GM19240 (cell line): ENCODE measurements around the gene TNIK.

ENCODE experiments used
- DNase-seq: peaks from one replicate; pipeline ENCODE4 v3.0.0; 2011; ENCODE audit warnings: low spot score; ENCODE audit not compliant: insufficient read length

TNIK gene

GRCh38 chr3:171342783-171343420 lies 117.3 kb downstream of the TNIK start:
- no peak for DNase-seq

GRCh38 chr3:171342200-171342599 lies 118.0 kb downstream of the TNIK start:
- DNase-seq, result no peak

- DNase-seq, result no peak
These were observed 119.8 kb downstream of the TNIK start for GRCh38 chr3:171340434-171340833.

- no peak for DNase-seq
These were observed 120.6 kb downstream of the TNIK start for GRCh38 chr3:171339598-171339997.

- no peak for DNase-seq
These were observed 123.8 kb downstream of the TNIK start for GRCh38 chr3:171336406-171336805.

GRCh38 chr3:171335559-171335958 lies 124.6 kb downstream of the TNIK start:
- no peak for DNase-seq

- no peak for DNase-seq
These were observed 125.8 kb downstream of the TNIK start for GRCh38 chr3:171334465-171334811.

- DNase-seq, result no peak
These were observed 126.3 kb downstream of the TNIK start for GRCh38 chr3:171333784-171334464.

- DNase-seq, result no peak
These were observed 129.3 kb downstream of the TNIK start for GRCh38 chr3:171330938-171331337.

- DNase-seq, result no peak
These were observed 130.5 kb downstream of the TNIK start for GRCh38 chr3:171329746-171330145.

- no peak for DNase-seq
These were observed 131.7 kb downstream of the TNIK start for GRCh38 chr3:171328419-171329082.

GRCh38 chr3:171327441-171328174 lies 132.6 kb downstream of the TNIK start:
- DNase-seq, result no peak

- DNase-seq, result no peak
These were observed 133.3 kb downstream of the TNIK start for GRCh38 chr3:171326717-171327440.

- no peak for DNase-seq
These were observed 136.2 kb downstream of the TNIK start for GRCh38 chr3:171323938-171324536.

GRCh38 chr3:171321559-171322360 lies 138.4 kb downstream of the TNIK start:
- no peak for DNase-seq

- no peak for DNase-seq
These were observed 139.3 kb downstream of the TNIK start for GRCh38 chr3:171320750-171321558.

- DNase-seq, result no peak
These were observed 143.0 kb downstream of the TNIK start for GRCh38 chr3:171317171-171317570.

- DNase-seq, result no peak
These were observed 144.3 kb downstream of the TNIK start for GRCh38 chr3:171315919-171316318.

- DNase-seq, result no peak
These were observed 145.1 kb downstream of the TNIK start for GRCh38 chr3:171315101-171315500.
